Naive thymus-derived CD4-positive, alpha-beta T cell (primary cell): ENCODE measurements around the gene NAV2. TPM values are rescaled to one million over a fixed set of nuclear protein-coding genes. Genes with fewer than 3 reads are reported as not detected.

ENCODE experiments used
- ATAC-seq: fragments of 150-1000 bp; cut with Tn5 transposase; 2 replicates; pipeline ENCODE4 v1.10.0; 2021; ENCODE audit warnings: mild to moderate bottlenecking, moderate library complexity
- CTCF ChIA-PET: fragments of 350-600 bp; sonication (Branson Sonifier 250); formaldehyde crosslinking; loops from one replicate; lab custom pipeline; 2021; ENCODE audit warnings: antibody characterized with exemption; lab: Charles Lee
- POLR2A ChIA-PET: fragments of 350-600 bp; sonication (Branson Sonifier 250); formaldehyde crosslinking; loops from one replicate; lab custom pipeline; 2021; ENCODE audit warnings: antibody characterized with exemption, inconsistent platforms; lab: Charles Lee
- DNase-seq, 9 donors: peaks; one replicate each; pipeline versions ENCODE4 v3.0.0 to v3.0.0-alpha.2; 2020 to 2022; ENCODE audit warnings: mixed read lengths in 1 of 9
- H3K27ac ChIP-seq: one replicate; pipeline ENCODE4 v1.7.0; 2013; ENCODE audit warnings: mild to moderate bottlenecking, low read depth, low read length, moderate library complexity
- H3K27me3 ChIP-seq, 2 donors: one replicate each; pipeline ENCODE4 v1.7.0; 2013; ENCODE audit warnings: low read length in 2 of 2, mild to moderate bottlenecking in 2 of 2, moderate library complexity in 2 of 2; ENCODE audit not compliant: control insufficient read depth in 2 of 2, insufficient read depth in 2 of 2
- H3K36me3 ChIP-seq, 3 experiments: 1 replicate in 2 of 3; 2 replicates in 1 of 3; pipeline ENCODE4 v1.7.0; 2013; ENCODE audit warnings: low read length in 3 of 3, mild to moderate bottlenecking in 3 of 3, moderate library complexity in 1 of 3; ENCODE audit not compliant: insufficient read depth in 3 of 3, control insufficient read depth in 2 of 3
- H3K4me1 ChIP-seq, 2 donors: one replicate each; pipeline ENCODE4 v1.7.0; 2013; ENCODE audit warnings: low read length in 2 of 2, mild to moderate bottlenecking in 2 of 2, moderate library complexity in 1 of 2; ENCODE audit not compliant: control insufficient read depth in 2 of 2, insufficient read depth in 2 of 2
- H3K4me3 ChIP-seq: 2 replicates; pipeline ENCODE4 v1.7.0; 2013; ENCODE audit warnings: mild to moderate bottlenecking, low read length
- H3K9me3 ChIP-seq, 3 experiments: 1 replicate in 2 of 3; 2 replicates in 1 of 3; pipeline ENCODE4 v1.7.0; 2013; ENCODE audit warnings: low read length in 3 of 3; ENCODE audit not compliant: control insufficient read depth in 2 of 3
- H3K27ac Mint-ChIP-seq, 9 donors: one replicate each; pipeline ENCODE4 v1.8.0; 2020 to 2022; ENCODE audit warnings: mixed read lengths in 9 of 9, mild to moderate bottlenecking in 8 of 9, moderate library complexity in 5 of 9, inconsistent platforms in 2 of 9
- H3K27me3 Mint-ChIP-seq, 5 donors: one replicate each; pipeline ENCODE4 v1.8.0; 2021 to 2022; ENCODE audit warnings: mixed read lengths in 5 of 5, mild to moderate bottlenecking in 1 of 5
- H3K36me3 Mint-ChIP-seq, 5 donors: one replicate each; pipeline ENCODE4 v1.8.0; 2020 to 2022; ENCODE audit warnings: mixed read lengths in 5 of 5, mild to moderate bottlenecking in 3 of 5, inconsistent platforms in 1 of 5
- H3K4me1 Mint-ChIP-seq, 7 donors: one replicate each; pipeline ENCODE4 v1.8.0; 2020 to 2022; ENCODE audit warnings: mixed read lengths in 7 of 7, mild to moderate bottlenecking in 3 of 7, inconsistent platforms in 1 of 7
- H3K4me3 Mint-ChIP-seq, 10 donors: one replicate each; pipeline ENCODE4 v1.8.0; 2020 to 2022; ENCODE audit warnings: mild to moderate bottlenecking in 10 of 10, mixed read lengths in 10 of 10, moderate library complexity in 6 of 10, inconsistent platforms in 2 of 10
- H3K9me3 Mint-ChIP-seq, 11 donors: one replicate each; pipeline ENCODE4 v1.8.0; 2020 to 2022; ENCODE audit warnings: mixed read lengths in 11 of 11, mild to moderate bottlenecking in 4 of 11, inconsistent platforms in 1 of 11, moderate library complexity in 1 of 11
- intact Hi-C, 2 donors: fragments of 100-400 bp; cut with micrococcal nuclease; formaldehyde crosslinking; loops; one replicate each; pipeline ENCODE4 v1.15.1; 2023
- polyA plus RNA-seq, 2 donors: library from polyadenylated mRNA; unstranded; fragments of 300-500 nt; fragmentation: Illumina TruSeq; gene quantifications; one replicate each; pipeline ENCODE4 v1.2.3, GENCODE V29; 2021
- total RNA-seq, 6 experiments: library from RNA in 5 of 6; stranded (reverse) in 5 of 6; gene quantifications; 1 replicate in 5 of 6; 2 replicates in 1 of 6; pipeline ENCODE4 v1.2.3 and lab custom pipeline; 2021 to 2026

The NAV2 gene
- total and polyA plus RNA-seq, 7 experiments from 2014 or later = 0.24 to 2.2 (median 0.48) TPM; not detected in 2

- ChIA-PET CTCF (interaction anchor here (0.6 kb wide), 1 partner anchor 20 kb away, joined by 3 read pairs; no protein-coding TSS in a partner anchor), POLR2A (no interaction called here)
- Mint-ChIP-seq H3K9me3 (peaks cover 0 to 2% (median 0%) of the 10 kb centered on the region in 11 donors), H3K4me3 (no peak overlapping the region), H3K27ac (no peak overlapping the region), H3K4me1 (peaks cover 0 to 1% (median 0%) of the 10 kb centered on the region in 7 donors), H3K27me3 (peaks cover 0 to 9% (median 4%) of the 10 kb centered on the region in 5 donors), H3K36me3 (no peaks in the 10 kb centered on the region)
- Histone ChIP-seq H3K27ac (no peak overlapping the region), H3K9me3 (no peaks in the 10 kb centered on the region), H3K4me1 (no peaks in the 10 kb centered on the region), H3K27me3 (no peaks in the 10 kb centered on the region), H3K4me3 (no peak overlapping the region), H3K36me3 (no peaks in the 10 kb centered on the region)
- intact Hi-C loops = no loop called here
- ATAC-seq = no peak
- DNase-seq = no peak
Measured at GRCh38 chr11:20051469-20052399, 339.1 kb downstream of the NAV2 start.

GRCh38 chr11:20053572-20053971 is 340.9 kb downstream of the NAV2 start:
- ATAC-seq (no peak), DNase-seq (no peak)
- intact Hi-C loops = no loop called here
- H3K27ac Mint-ChIP-seq = no peak overlapping the region
- peaks cover 0 to 1% (median 0%) of the 10 kb centered on the region in 7 donors for H3K4me1 Mint-ChIP-seq
- no peak overlapping the region for H3K4me3 Mint-ChIP-seq
- POLR2A ChIA-PET = no interaction called here
- Histone ChIP-seq H3K27me3 (no peaks in the 10 kb centered on the region), H3K4me3 (no peak overlapping the region), H3K36me3 (no peaks in the 10 kb centered on the region), H3K9me3 (no peaks in the 10 kb centered on the region), H3K27ac (no peak overlapping the region), H3K4me1 (no peaks in the 10 kb centered on the region)
- H3K9me3 Mint-ChIP-seq = peaks cover 0 to 2% (median 0%) of the 10 kb centered on the region in 11 donors
- no peaks in the 10 kb centered on the region for H3K36me3 Mint-ChIP-seq
- CTCF ChIA-PET = no interaction called here
- peaks cover 0 to 9% (median 2%) of the 10 kb centered on the region in 5 donors for H3K27me3 Mint-ChIP-seq

- H3K4me3 ChIP-seq = no peak overlapping the region
- no peaks in the 10 kb centered on the region for H3K4me1 ChIP-seq
- H3K27ac ChIP-seq = no peak overlapping the region
- ATAC-seq (no peak), DNase-seq (no peak)
- ChIA-PET CTCF (no interaction called here), POLR2A (no interaction called here)
- Mint-ChIP-seq H3K36me3 (no peaks in the 10 kb centered on the region), H3K4me1 (peaks cover 0 to 1% (median 0%) of the 10 kb centered on the region in 7 donors), H3K4me3 (no peak overlapping the region), H3K27me3 (peaks cover 0 to 5% (median 0%) of the 10 kb centered on the region in 5 donors), H3K9me3 (peaks cover 0 to 2% (median 0%) of the 10 kb centered on the region in 11 donors), H3K27ac (no peak overlapping the region)
- intact Hi-C loops = no loop called here
- no peaks in the 10 kb centered on the region for H3K9me3 ChIP-seq
- H3K27me3 ChIP-seq = no peaks in the 10 kb centered on the region
- no peaks in the 10 kb centered on the region for H3K36me3 ChIP-seq
Measured at GRCh38 chr11:20054584-20054983, 341.9 kb downstream of the NAV2 start.

GRCh38 chr11:20055312-20055711 is 342.7 kb downstream of the NAV2 start:
- Histone ChIP-seq H3K27ac (no peak overlapping the region), H3K9me3 (no peaks in the 10 kb centered on the region), H3K4me1 (no peaks in the 10 kb centered on the region), H3K36me3 (no peaks in the 10 kb centered on the region), H3K4me3 (no peak overlapping the region), H3K27me3 (no peaks in the 10 kb centered on the region)
- Mint-ChIP-seq H3K27me3 (peaks cover 0 to 5% (median 0%) of the 10 kb centered on the region in 5 donors), H3K4me3 (no peak overlapping the region), H3K36me3 (no peaks in the 10 kb centered on the region), H3K4me1 (no peaks in the 10 kb centered on the region), H3K9me3 (peaks cover 0 to 2% (median 0%) of the 10 kb centered on the region in 11 donors), H3K27ac (no peak overlapping the region)
- CTCF ChIA-PET = no interaction called here
- no peak for ATAC-seq
- POLR2A ChIA-PET = no interaction called here
- DNase-seq = no peak
- intact Hi-C loops = no loop called here

- Mint-ChIP-seq H3K27ac (no peak overlapping the region), H3K4me3 (no peak overlapping the region), H3K4me1 (no peaks in the 10 kb centered on the region), H3K9me3 (peaks cover 0 to 2% (median 0%) of the 10 kb centered on the region in 11 donors), H3K36me3 (no peaks in the 10 kb centered on the region), H3K27me3 (peaks cover 0 to 5% (median 0%) of the 10 kb centered on the region in 5 donors)
- no peak for ATAC-seq
- H3K4me3 ChIP-seq = no peak overlapping the region
- no peaks in the 10 kb centered on the region for H3K27me3 ChIP-seq
- ChIA-PET POLR2A (no interaction called here), CTCF (no interaction called here)
- no peaks in the 10 kb centered on the region for H3K4me1 ChIP-seq
- H3K27ac ChIP-seq = no peak overlapping the region
- no peaks in the 10 kb centered on the region for H3K36me3 ChIP-seq
- intact Hi-C loops = no loop called here
- H3K9me3 ChIP-seq = no peaks in the 10 kb centered on the region
- no peak for DNase-seq
Measured at GRCh38 chr11:20056109-20056949, 343.7 kb downstream of the NAV2 start.

- no peak for ATAC-seq
- intact Hi-C loops = no loop called here
- Mint-ChIP-seq H3K9me3 (peaks cover 0 to 2% (median 0%) of the 10 kb centered on the region in 11 donors), H3K27me3 (peaks cover 0 to 5% (median 0%) of the 10 kb centered on the region in 5 donors), H3K4me1 (no peaks in the 10 kb centered on the region), H3K27ac (no peak overlapping the region), H3K4me3 (no peak overlapping the region), H3K36me3 (no peaks in the 10 kb centered on the region)
- no peak for DNase-seq
- H3K27me3 ChIP-seq = no peaks in the 10 kb centered on the region
- POLR2A ChIA-PET = no interaction called here
- H3K36me3 ChIP-seq = no peaks in the 10 kb centered on the region
- CTCF ChIA-PET = no interaction called here
- H3K4me3 ChIP-seq = no peak overlapping the region
- no peaks in the 10 kb centered on the region for H3K4me1 ChIP-seq
- H3K27ac ChIP-seq = no peak overlapping the region
- no peaks in the 10 kb centered on the region for H3K9me3 ChIP-seq
Measured at GRCh38 chr11:20056950-20057943, 344.6 kb downstream of the NAV2 start.
